ENCODE results near the gene SPINDOC. TPM values are rescaled to one million over a fixed set of nuclear protein-coding genes. Genes with fewer than 3 reads are reported as not detected.

The SPINDOC gene
- total and polyA plus RNA-seq, 4 donors, result 0.42 to 3.8 (median 2.9) TPM

DNA sequence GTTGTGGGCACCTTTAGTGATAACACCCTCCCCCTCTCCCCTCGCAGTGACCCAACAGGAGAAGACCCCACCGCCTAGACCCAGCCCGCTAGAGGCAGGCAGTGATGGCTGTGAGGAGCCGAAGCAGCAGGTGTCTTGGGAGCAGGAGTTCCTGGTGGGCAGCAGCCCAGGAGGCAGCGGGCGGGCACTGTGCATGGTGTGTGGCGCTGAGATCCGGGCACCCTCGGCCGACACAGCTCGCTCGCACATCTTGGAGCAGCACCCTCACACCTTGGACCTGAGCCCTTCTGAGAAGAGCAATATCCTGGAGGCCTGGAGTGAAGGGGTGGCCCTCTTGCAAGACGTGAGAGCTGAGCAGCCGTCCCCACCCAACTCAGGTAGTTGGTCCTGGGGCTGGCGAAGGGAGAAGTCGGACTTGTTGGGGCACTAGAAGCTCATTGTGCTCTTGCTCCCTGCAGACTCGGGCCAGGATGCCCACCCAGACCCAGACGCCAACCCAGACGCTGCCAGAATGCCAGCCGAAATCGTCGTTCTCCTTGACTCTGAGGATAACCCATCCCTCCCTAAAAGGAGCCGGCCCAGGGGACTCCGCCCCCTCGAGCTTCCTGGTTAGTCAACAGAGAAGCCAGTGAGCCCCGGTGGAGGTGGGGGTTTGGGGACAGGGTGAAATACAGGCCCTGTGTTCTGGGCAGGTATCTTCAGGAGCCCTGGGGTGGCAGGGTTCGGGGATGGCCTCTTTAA lies 4.7 kb downstream of the SPINDOC start (continued):
- TF ChIP-seq NR2F2 (IDR thresholded peaks at IDR 0.05), result no peak
- TF ChIP-seq ZBTB33 (IDR thresholded peaks at IDR 0.05), result no peak

GRCh38 chr11:63818609-63819008 lies 5.4 kb downstream of the SPINDOC start:
- Histone ChIP-seq H3K36me3 (ENCODE audit: control insufficient read depth in 4 of 4, insufficient read depth in 3 of 4, low read depth in 1 of 4, low read length in 3 of 4) (peaks cover 0 to 4% (median 4%) of the 10 kb centered on the region in 4 donors), H3K9me3 (ENCODE audit: control insufficient read depth in 4 of 4, low read length in 3 of 4) (no peaks in the 10 kb centered on the region), H3K27ac (ENCODE audit: low read depth in 1 of 2, low read length in 2 of 2) (no peak overlapping the region), H3K4me1 (ENCODE audit: control insufficient read depth in 4 of 4, insufficient read depth in 4 of 4, low read length in 3 of 4) (peaks cover 0 to 11% (median 4%) of the 10 kb centered on the region in 4 donors), H3K9ac (ENCODE audit: low read depth in 1 of 2, low read length in 2 of 2) (no peak overlapping the region), H3K4me3 (ENCODE audit: low read depth in 1 of 3, low read length in 3 of 3) (no peak overlapping the region), H3K27me3 (ENCODE audit: control insufficient read depth in 4 of 4, insufficient read depth in 4 of 4, low read length in 3 of 4) (no peaks in the 10 kb centered on the region)
- 98% methylated on average over 19 of the region's 19 CpGs for WGBS
- DNase-seq (ENCODE audit: low spot score), result no peak
- no peak for TF ChIP-seq FOXA1 (IDR thresholded peaks at IDR 0.05)
- no peak for TF ChIP-seq GABPA (IDR thresholded peaks at IDR 0.05 in 1 of 2, conservative IDR thresholded peaks at IDR 0.05 in 1 of 2)
- TF ChIP-seq, protein P1, sequence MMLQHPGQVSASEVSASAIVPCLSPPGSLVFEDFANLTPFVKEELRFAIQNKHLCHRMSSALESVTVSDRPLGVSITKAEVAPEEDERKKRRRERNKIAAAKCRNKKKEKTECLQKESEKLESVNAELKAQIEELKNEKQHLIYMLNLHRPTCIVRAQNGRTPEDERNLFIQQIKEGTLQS (IDR thresholded peaks at IDR 0.05), result no peak
- no peak for TF ChIP-seq SP1 (IDR thresholded peaks at IDR 0.05)
- no peak for TF ChIP-seq MAX (IDR thresholded peaks at IDR 0.05)
- no peak for TF ChIP-seq RXRA (IDR thresholded peaks at IDR 0.05)

DNA sequence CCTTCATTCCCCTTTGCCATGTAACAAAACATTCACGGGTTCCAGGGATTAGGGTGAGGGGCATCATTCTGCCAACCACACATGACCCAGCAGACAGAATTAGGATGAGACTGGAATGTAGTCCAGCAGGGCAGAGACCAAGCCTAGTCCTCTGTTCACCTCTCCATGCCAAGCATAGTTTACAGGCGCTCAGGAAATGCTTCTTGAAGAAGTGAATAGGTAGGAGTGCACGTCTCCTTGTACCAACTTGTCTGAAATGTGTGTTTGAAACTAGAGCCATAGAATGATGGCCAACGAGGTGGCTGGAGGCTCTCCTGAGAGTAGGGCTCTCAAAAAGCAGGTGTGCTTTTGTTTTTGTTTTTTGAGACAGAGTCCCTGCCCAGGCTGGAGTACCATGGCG lies 8.2 kb downstream of the SPINDOC start:
- peaks cover 0 to 4% (median 4%) of the 10 kb centered on the region in 4 donors for H3K36me3 ChIP-seq (ENCODE audit: control insufficient read depth in 4 of 4, insufficient read depth in 3 of 4, low read depth in 1 of 4, low read length in 3 of 4)
- no peaks in the 10 kb centered on the region for H3K9me3 ChIP-seq (ENCODE audit: control insufficient read depth in 4 of 4, low read length in 3 of 4)
- H3K27ac ChIP-seq (ENCODE audit: low read depth in 1 of 2, low read length in 2 of 2), result no peak overlapping the region
- H3K4me1 ChIP-seq (ENCODE audit: control insufficient read depth in 4 of 4, insufficient read depth in 4 of 4, low read length in 3 of 4), result no peaks in the 10 kb centered on the region
- no peak for TF ChIP-seq JUND (IDR thresholded peaks at IDR 0.05)
- no peak for TF ChIP-seq YY1 (IDR thresholded peaks at IDR 0.05)
- no peak for TF ChIP-seq NR2F2 (IDR thresholded peaks at IDR 0.05)
- no peak for TF ChIP-seq HNF4G (IDR thresholded peaks at IDR 0.05)
- TF ChIP-seq HNF4A (conservative IDR thresholded peaks at IDR 0.05), result no peak
- no peak for TF ChIP-seq ZBTB33 (IDR thresholded peaks at IDR 0.05)
- DNase-seq (ENCODE audit: low spot score), result no peak
- no peaks in the 10 kb centered on the region for H3K27me3 ChIP-seq (ENCODE audit: control insufficient read depth in 4 of 4, insufficient read depth in 4 of 4, low read length in 3 of 4)
- WGBS, result 97% methylated on average over 5 of the region's 5 CpGs
- no peak overlapping the region for H3K9ac ChIP-seq (ENCODE audit: low read depth in 1 of 2, low read length in 2 of 2)
- no peak overlapping the region for H3K4me3 ChIP-seq (ENCODE audit: low read depth in 1 of 3, low read length in 3 of 3)

All from liver (tissue), 9 donors.